Tibial artery (tissue), 4 donors: ENCODE results near the gene HCN1.

Source experiments
- DNase-seq, 2 donors: peaks; one replicate each; pipeline ENCODE4 v3.0.0-alpha.2; 2019
- H3K27ac ChIP-seq, 2 donors: fragments of 200-600 bp; sonication (generic) in 1 of 2; 1 replicate in 1 of 2; 2 replicates in 1 of 2; pipeline ENCODE4 v1.5.1; 2018 to 2019; ENCODE audit warnings: mild to moderate bottlenecking in 1 of 2
- H3K27me3 ChIP-seq, 2 donors: fragments of 200-600 bp; sonication (generic) in 1 of 2; one replicate each; pipeline versions ENCODE4 v1.5.1 to v1.6.0; 2016 to 2019
- H3K36me3 ChIP-seq, 3 donors: fragments of 200-600 bp; sonication (generic) in 2 of 3; one replicate each; pipeline ENCODE4 v1.5.1; 2016 to 2019; ENCODE audit warnings: mild to moderate bottlenecking in 2 of 3
- H3K4me1 ChIP-seq, 4 donors: fragments of 200-600 bp; sonication (generic) in 2 of 4; 1 replicate in 3 of 4; 2 replicates in 1 of 4; pipeline ENCODE4 v1.5.1; 2016 to 2019
- H3K4me3 ChIP-seq, 2 donors: fragments of 200-600 bp; sonication (generic) in 1 of 2; 1 replicate in 1 of 2; 2 replicates in 1 of 2; pipeline ENCODE4 v1.5.1; 2018 to 2019; ENCODE audit warnings: mild to moderate bottlenecking in 2 of 2
- H3K9me3 ChIP-seq, 3 donors: fragments of 200-600 bp; sonication (generic) in 1 of 3; one replicate each; pipeline ENCODE4 v1.5.1; 2016 to 2019
- CTCF ChIP-seq, 2 experiments: fragments of 200-600 bp in 1 of 2; fragments of 450-650 bp in 1 of 2; IDR thresholded peaks; one replicate each; pipeline ENCODE4 v1.5.1; 2017 to 2019; ENCODE audit warnings: antibody characterized with exemption in 2 of 2, mild to moderate bottlenecking in 1 of 2, moderate library complexity in 1 of 2
- intact Hi-C: fragments of 100-400 bp; cut with DNase I; formaldehyde crosslinking; loops from one replicate; pipeline ENCODE4 v1.15.0; 2023; ENCODE audit warnings: low total_unique reads

The HCN1 gene

GRCh38 chr5:45687701-45688100 is 8.5 kb downstream of the HCN1 start:
- H3K4me1 ChIP-seq, result no peaks in the 10 kb centered on the region
- intact Hi-C loops, result no loop called here
- no peak overlapping the region for H3K27ac ChIP-seq
- DNase-seq, result no peak
- H3K36me3 ChIP-seq, result no peaks in the 10 kb centered on the region
- H3K9me3 ChIP-seq, result no peaks in the 10 kb centered on the region
- peaks cover 0 to 4% of the 10 kb centered on the region in 2 donors for H3K27me3 ChIP-seq
- no peak for TF ChIP-seq CTCF (IDR thresholded peaks at IDR 0.05)
- no peak overlapping the region for H3K4me3 ChIP-seq

DNA sequence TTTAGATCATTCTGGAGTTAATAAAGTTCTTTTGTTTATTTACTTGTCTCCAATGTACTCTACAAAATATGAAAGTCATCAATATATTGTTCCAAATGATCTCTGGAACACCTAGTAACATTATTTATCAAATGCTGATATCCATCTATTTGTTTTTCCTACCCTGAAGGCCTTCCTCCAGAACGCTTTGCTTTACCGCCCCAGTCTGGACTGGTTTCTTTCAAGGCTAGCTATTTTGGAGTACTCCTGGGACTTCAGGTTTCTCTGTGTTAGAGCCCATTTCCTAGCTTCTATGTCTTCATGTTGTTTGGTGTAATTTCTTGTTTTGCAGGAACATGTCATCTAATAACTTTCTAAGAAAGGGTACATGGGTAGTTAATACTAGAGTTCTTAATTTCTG is 9.6 kb downstream of the HCN1 start:
- Histone ChIP-seq H3K4me3 (no peak overlapping the region), H3K9me3 (no peaks in the 10 kb centered on the region), H3K4me1 (no peaks in the 10 kb centered on the region), H3K27ac (no peak overlapping the region), H3K36me3 (no peaks in the 10 kb centered on the region), H3K27me3 (no peaks in the 10 kb centered on the region)
- intact Hi-C loops, result no loop called here
- no peak for DNase-seq
- no peak for TF ChIP-seq CTCF (IDR thresholded peaks at IDR 0.05)

DNA sequence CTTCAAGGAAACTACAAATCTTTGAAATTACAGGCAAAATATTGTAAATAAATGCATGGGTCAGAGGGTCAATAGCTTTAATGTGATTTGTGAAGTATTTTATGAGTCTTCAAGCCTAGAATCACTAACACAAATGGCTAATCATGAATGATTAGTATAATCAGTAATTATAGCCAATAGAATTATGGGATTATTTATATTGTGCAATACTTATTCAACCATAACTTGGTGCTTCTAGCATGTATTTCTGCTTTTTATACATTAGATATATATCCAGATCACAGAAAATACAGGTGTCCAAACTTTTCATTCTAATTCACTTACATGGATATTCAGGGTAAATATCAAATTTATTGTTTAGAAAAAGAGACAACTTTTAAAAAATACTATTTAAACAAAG is 12.1 kb downstream of the HCN1 start:
- no peaks in the 10 kb centered on the region for H3K27me3 ChIP-seq
- TF ChIP-seq CTCF (IDR thresholded peaks at IDR 0.05), result no peak
- intact Hi-C loops, result no loop called here
- no peak overlapping the region for H3K27ac ChIP-seq
- H3K4me3 ChIP-seq, result no peak overlapping the region
- H3K9me3 ChIP-seq, result no peaks in the 10 kb centered on the region
- H3K36me3 ChIP-seq, result no peaks in the 10 kb centered on the region
- no peaks in the 10 kb centered on the region for H3K4me1 ChIP-seq
- DNase-seq, result no peak

DNA sequence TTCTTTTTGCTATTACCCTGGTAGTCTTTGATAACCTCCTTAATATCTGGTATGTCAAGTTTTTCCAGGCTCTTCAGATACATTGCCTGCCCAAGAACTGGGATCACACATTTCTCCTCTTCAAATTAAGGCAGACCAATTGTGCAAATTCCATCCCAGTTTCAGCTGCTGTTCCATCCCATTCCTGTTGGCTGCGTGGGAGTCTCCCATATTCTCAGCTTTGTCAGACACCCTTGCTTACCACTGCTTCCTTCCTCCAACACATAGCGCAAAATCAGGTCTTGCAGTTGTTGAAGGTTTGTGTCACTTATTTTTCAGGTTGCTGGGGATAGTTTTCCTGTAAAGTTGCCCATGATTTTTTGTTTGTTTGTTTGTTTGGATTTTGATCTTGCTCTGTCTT is 15.2 kb downstream of the HCN1 start:
- no peak overlapping the region for H3K4me3 ChIP-seq

GRCh38 chr5:45677524-45677923 is 18.7 kb downstream of the HCN1 start:
- DNase-seq, result no peak
- no peak overlapping the region for H3K4me3 ChIP-seq
- intact Hi-C loops, result no loop called here
- H3K27ac ChIP-seq, result no peak overlapping the region
- TF ChIP-seq CTCF (IDR thresholded peaks at IDR 0.05), result no peak
- H3K36me3 ChIP-seq, result no peaks in the 10 kb centered on the region
- no peaks in the 10 kb centered on the region for H3K4me1 ChIP-seq
- no peaks in the 10 kb centered on the region for H3K9me3 ChIP-seq
- no peaks in the 10 kb centered on the region for H3K27me3 ChIP-seq

More for the DNA sequence above, 15.2 kb downstream of the HCN1 start:
- Histone ChIP-seq H3K27ac (no peak overlapping the region), H3K9me3 (no peaks in the 10 kb centered on the region), H3K36me3 (no peaks in the 10 kb centered on the region), H3K4me1 (no peaks in the 10 kb centered on the region), H3K27me3 (no peaks in the 10 kb centered on the region)
- intact Hi-C loops, result no loop called here
- TF ChIP-seq CTCF (IDR thresholded peaks at IDR 0.05), result no peak
- DNase-seq, result no peak

DNA sequence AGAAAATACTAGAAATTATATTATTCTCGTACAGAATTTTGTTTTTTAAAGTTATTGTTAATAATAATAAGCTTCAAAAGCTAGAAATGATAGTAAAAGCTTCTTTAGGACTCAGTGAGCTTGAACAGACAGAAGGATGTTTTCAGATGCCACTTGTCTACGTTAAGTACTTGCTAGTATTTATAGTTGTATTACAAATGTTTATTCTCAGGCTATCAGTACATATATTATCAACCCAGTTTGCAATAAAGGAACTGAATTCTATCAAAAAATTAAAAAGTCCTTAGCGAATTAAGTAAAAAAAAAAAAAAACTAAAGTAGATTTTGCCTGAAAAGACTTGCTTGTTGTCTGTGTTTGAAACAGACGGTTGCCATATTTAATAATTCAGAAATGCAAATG is 23.9 kb downstream of the HCN1 start:
- no peak for DNase-seq
- intact Hi-C loops, result no loop called here
- no peaks in the 10 kb centered on the region for H3K36me3 ChIP-seq
- H3K9me3 ChIP-seq, result no peaks in the 10 kb centered on the region
- no peak overlapping the region for H3K27ac ChIP-seq
- H3K27me3 ChIP-seq, result no peaks in the 10 kb centered on the region
- no peak for TF ChIP-seq CTCF (IDR thresholded peaks at IDR 0.05)
- H3K4me3 ChIP-seq, result no peak overlapping the region
- no peaks in the 10 kb centered on the region for H3K4me1 ChIP-seq
